Subcutaneous abdominal adipose tissue (tissue), 5 donors: ENCODE results near the gene ERC2.

ENCODE experiments used
- H3K27ac ChIP-seq: one replicate; pipeline ENCODE4 v1.7.0; 2013; ENCODE audit warnings: low read depth, mild to moderate bottlenecking, inconsistent platforms, low read length, moderate library complexity
- H3K27me3 ChIP-seq, 5 donors: one replicate each; pipeline ENCODE4 v1.7.0; 2013; ENCODE audit warnings: low read length in 5 of 5, inconsistent platforms in 1 of 5; ENCODE audit not compliant: control insufficient read depth in 5 of 5, insufficient read depth in 4 of 5
- H3K36me3 ChIP-seq, 5 donors: one replicate each; pipeline ENCODE4 v1.7.0; 2013; ENCODE audit warnings: low read length in 5 of 5; ENCODE audit not compliant: control insufficient read depth in 5 of 5, insufficient read depth in 5 of 5
- H3K4me1 ChIP-seq, 5 donors: one replicate each; pipeline ENCODE4 v1.7.0; 2013; ENCODE audit warnings: low read length in 5 of 5, mild to moderate bottlenecking in 3 of 5, moderate library complexity in 1 of 5; ENCODE audit not compliant: control insufficient read depth in 5 of 5, insufficient read depth in 5 of 5
- H3K4me3 ChIP-seq, 5 donors: one replicate each; pipeline ENCODE4 v1.7.0; 2013; ENCODE audit warnings: low read length in 5 of 5, low read depth in 1 of 5
- H3K9ac ChIP-seq, 5 donors: one replicate each; pipeline ENCODE4 v1.7.0; 2013; ENCODE audit warnings: low read length in 5 of 5, mild to moderate bottlenecking in 4 of 5, moderate library complexity in 3 of 5
- H3K9me3 ChIP-seq, 5 donors: one replicate each; pipeline ENCODE4 v1.7.0; 2013; ENCODE audit warnings: low read length in 5 of 5; ENCODE audit not compliant: control insufficient read depth in 5 of 5
- donor health status: healthy.
- donor health status: healthy.
- donor health status: healthy.
- donor health status: healthy.
- donor health status: healthy.

ERC2 gene

DNA sequence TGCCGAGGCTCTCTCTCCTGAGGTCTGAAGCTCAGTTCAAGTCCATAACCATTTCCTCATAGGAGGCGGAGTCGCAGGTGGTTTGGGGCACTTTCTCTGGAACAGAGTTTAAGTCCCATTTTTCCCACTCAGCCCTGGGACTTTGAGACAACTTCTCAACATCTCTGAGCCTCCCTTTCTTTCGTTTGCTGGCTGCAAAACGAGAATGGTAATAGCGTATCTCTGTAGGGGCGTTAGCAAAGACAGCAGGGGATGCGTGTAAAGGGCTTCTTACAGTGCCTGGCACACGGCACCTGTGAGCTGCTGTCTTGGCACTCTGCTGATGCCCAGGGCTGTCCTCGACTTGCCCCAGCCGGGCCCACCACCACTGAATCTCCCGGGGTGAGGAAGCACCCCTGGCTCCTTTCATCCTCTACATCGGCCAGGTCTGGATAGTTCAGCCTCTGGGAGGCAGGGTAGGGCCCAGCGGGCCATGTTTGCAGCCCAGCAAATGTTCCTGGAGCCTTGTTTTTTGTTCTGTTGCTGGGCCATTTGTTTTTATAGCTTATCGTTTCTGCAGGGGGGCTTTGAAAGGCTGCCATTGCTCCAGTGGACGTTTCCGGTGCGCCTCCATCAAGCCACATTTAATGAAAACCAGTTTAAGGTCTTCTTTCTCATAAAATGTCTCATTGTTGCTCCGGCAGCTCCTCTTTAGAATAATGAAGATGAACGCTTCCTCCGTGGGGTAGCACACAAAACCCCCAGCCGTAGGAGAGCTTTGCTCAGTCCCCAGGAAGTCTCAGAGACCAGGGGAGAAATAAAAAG is 921.2 kb downstream of the ERC2 start:
- Histone ChIP-seq H3K4me3 (no peak overlapping the region), H3K9ac (no peak overlapping the region), H3K4me1 (peaks cover 0 to 2% (median 0%) of the 10 kb centered on the region in 5 donors), H3K27me3 (peaks cover 0 to 6% (median 0%) of the 10 kb centered on the region in 5 donors), H3K9me3 (no peaks in the 10 kb centered on the region), H3K36me3 (no peaks in the 10 kb centered on the region), H3K27ac (no peak overlapping the region)

DNA sequence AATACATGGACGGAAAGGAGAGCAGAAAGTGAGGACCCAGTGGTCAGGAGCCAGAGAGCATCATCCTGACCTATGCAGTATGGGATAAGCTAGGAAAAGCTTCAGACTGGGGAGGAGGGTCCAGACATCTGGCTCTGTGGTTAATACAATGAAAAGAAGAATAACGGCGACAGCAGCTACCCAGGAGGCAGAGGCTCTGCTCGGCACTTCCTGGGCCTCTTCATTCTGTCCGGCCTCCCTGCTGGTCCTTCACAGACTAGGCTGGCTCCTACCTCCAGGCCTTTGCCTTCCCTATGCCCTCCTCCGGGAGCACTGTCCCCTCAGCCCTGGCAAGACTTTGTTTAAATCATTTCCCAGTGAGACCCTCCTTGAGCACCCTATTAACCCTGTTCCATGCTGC is 922.3 kb downstream of the ERC2 start:
- H3K27ac ChIP-seq, result no peak overlapping the region
- peaks cover 0 to 6% (median 0%) of the 10 kb centered on the region in 5 donors for H3K27me3 ChIP-seq
- no peak overlapping the region for H3K9ac ChIP-seq
- H3K4me3 ChIP-seq, result no peak overlapping the region
- H3K4me1 ChIP-seq, result peaks cover 0 to 2% (median 0%) of the 10 kb centered on the region in 5 donors
- no peaks in the 10 kb centered on the region for H3K36me3 ChIP-seq
- no peaks in the 10 kb centered on the region for H3K9me3 ChIP-seq

DNA sequence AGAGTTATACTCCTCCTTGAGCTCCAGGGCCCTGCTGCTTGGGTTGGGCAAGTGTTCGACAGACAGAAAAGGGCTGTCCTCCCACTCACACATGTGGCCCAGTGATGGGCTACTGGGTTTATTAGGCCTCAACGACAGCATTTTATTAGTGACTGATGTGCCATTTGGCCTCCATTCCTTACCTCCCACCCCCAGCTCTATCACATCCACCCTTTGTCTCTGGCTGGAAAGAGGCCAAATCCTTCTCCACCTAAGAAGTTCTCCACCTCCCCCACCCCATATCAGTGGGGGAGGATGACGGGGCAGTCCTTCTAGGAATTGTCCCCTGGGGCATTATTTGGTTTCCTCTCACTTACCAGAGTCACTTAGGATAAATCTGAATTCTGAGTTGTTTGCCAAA is 924.0 kb downstream of the ERC2 start:
- Histone ChIP-seq H3K27ac (no peak overlapping the region), H3K4me3 (no peak overlapping the region), H3K27me3 (peaks cover 0 to 6% (median 0%) of the 10 kb centered on the region in 5 donors), H3K4me1 (peaks cover 0 to 2% (median 0%) of the 10 kb centered on the region in 5 donors), H3K36me3 (no peaks in the 10 kb centered on the region), H3K9me3 (no peaks in the 10 kb centered on the region), H3K9ac (no peak overlapping the region)

DNA sequence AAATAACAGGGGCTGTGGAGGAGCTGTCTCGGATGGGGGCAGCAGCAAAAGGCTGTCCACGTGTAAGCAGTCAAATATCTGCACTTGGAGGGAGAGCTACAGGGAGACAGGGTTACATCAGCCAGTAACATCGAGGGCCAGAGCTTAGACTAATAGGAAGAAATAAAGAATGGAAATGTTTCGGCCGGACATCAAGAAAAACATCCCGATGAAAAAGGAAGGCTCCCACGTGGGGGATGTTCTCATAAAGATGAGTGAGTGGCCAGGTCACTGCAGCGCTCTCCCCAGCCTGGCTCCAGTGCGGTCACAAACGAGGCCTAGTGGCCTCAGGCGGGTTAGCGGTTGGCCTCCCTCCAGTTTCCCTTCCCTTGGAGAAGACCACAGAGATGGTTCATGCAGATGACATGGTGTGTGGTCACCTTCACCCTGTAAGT is 925.1 kb downstream of the ERC2 start:
- no peaks in the 10 kb centered on the region for H3K36me3 ChIP-seq
- H3K9ac ChIP-seq, result no peak overlapping the region
- no peak overlapping the region for H3K4me3 ChIP-seq
- H3K27me3 ChIP-seq, result peaks cover 0 to 6% (median 0%) of the 10 kb centered on the region in 5 donors
- H3K27ac ChIP-seq, result no peak overlapping the region
- H3K4me1 ChIP-seq, result peaks cover 0 to 2% (median 0%) of the 10 kb centered on the region in 5 donors
- no peaks in the 10 kb centered on the region for H3K9me3 ChIP-seq

DNA sequence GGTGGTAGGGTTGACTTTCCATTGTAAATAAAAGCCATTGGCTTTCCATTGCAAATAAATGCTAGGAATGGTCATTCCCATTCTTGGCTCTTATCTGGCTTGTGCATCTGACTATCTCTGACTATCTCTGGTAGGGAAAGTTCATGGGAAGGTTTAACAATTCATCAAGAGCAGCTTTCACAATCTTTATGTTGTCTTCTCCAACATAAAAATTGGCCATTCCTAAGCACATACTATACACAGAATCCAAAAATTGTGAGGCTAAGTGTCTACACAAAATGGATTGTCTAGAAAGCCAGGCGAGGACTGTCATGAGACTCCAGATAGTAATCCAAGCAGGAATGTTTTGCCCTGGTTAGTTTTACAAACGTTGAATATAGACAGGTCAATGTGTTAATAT is 926.8 kb downstream of the ERC2 start:
- Histone ChIP-seq H3K9ac (no peak overlapping the region), H3K27me3 (peaks cover 0 to 6% (median 0%) of the 10 kb centered on the region in 5 donors), H3K4me1 (peaks cover 0 to 7% (median 0%) of the 10 kb centered on the region in 5 donors), H3K27ac (no peak overlapping the region), H3K9me3 (no peaks in the 10 kb centered on the region), H3K36me3 (no peaks in the 10 kb centered on the region), H3K4me3 (no peak overlapping the region)

DNA sequence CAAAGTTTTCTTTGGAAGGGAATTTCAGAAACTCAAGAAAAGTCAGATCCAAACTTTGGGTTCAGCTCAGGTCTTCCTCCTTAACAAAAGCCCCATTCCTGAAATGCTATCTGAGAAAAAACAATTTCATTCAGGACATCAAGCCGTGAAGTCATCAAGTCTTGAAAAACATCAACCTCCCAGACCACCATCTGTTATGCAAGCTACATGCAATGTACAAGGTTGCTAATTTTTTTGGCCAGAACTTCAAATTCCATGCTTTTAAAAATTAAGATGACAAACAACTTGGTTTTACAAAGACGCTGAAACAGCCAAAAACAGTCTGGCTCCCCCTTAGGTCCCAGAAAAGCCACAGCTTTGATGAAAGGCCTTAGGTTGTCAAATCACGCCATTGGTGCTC is 927.3 kb downstream of the ERC2 start:
- no peak overlapping the region for H3K27ac ChIP-seq

DNA sequence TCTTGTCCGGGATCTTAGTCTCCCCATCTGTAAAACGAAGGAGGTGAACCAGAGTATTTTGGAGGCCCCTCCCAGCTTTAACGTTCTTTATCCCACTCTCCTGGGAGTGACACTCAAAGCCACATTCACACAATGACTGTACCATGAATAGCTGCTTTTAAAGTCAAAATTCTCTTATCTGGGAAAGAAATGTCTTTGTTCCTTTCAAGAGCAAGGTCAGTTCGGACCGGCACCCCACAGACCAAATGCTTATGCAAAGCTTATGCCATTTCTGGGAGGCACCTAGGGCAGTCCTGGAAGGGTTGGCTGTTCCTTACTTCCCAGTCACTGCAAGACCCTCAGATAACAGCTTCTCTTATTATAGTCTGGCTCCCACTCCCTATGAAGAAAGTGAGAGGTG is 927.7 kb downstream of the ERC2 start:
- Histone ChIP-seq H3K4me1 (peaks cover 0 to 7% (median 0%) of the 10 kb centered on the region in 5 donors), H3K4me3 (no peak overlapping the region), H3K27ac (no peak overlapping the region), H3K9ac (no peak overlapping the region), H3K27me3 (peaks cover 0 to 3% (median 0%) of the 10 kb centered on the region in 5 donors), H3K36me3 (no peaks in the 10 kb centered on the region), H3K9me3 (no peaks in the 10 kb centered on the region)

More for the DNA sequence above, 927.3 kb downstream of the ERC2 start:
- no peak overlapping the region for H3K4me3 ChIP-seq
- no peaks in the 10 kb centered on the region for H3K36me3 ChIP-seq
- H3K27me3 ChIP-seq, result peaks cover 0 to 6% (median 0%) of the 10 kb centered on the region in 5 donors
- peaks cover 0 to 7% (median 0%) of the 10 kb centered on the region in 5 donors for H3K4me1 ChIP-seq
- H3K9ac ChIP-seq, result no peak overlapping the region
- no peaks in the 10 kb centered on the region for H3K9me3 ChIP-seq

DNA sequence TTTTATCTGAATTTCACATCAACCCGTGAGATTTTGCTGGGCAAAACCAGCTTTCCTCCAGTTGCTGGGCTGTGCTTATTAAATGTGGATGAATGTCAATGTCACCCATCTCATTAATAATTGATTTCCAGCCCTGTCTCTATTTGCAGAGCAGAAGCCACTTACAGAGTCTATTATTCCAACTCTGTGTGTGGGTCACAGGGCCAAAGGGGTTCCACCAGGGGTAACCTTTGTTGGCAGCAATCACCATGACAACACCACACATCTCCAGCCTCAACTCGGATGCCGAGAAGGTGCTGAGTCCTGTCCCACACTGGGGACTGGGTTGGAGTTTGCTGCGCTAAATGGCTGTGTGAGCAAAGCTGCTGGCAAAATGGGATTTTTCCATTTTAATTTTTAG is 930.1 kb downstream of the ERC2 start:
- H3K9ac ChIP-seq, result no peak overlapping the region
- no peaks in the 10 kb centered on the region for H3K9me3 ChIP-seq
- no peak overlapping the region for H3K27ac ChIP-seq
- H3K4me1 ChIP-seq, result peaks cover 0 to 5% (median 0%) of the 10 kb centered on the region in 5 donors
- no peaks in the 10 kb centered on the region for H3K36me3 ChIP-seq
- no peak overlapping the region for H3K4me3 ChIP-seq
- H3K27me3 ChIP-seq, result no peaks in the 10 kb centered on the region

DNA sequence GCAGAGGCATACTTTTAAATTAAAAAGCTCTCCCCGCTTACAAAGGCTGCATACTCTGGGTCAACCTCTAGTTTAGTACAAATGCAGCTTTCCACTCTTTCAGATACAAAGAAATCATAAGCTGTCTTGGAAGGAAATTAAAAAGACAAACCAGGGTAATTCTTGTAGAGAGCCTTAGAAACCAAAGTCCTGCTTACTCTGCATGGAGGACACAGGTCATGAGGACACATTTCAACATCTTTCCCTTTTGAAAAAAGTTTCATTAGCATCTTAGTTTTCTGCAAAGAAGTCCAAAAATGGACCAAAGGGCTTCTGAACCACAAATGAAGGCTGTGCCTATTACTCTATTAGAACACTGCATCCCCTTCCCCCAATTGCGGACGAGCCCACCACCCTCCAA is 930.7 kb downstream of the ERC2 start:
- Histone ChIP-seq H3K27ac (no peak overlapping the region), H3K9me3 (no peaks in the 10 kb centered on the region), H3K27me3 (no peaks in the 10 kb centered on the region), H3K4me3 (no peak overlapping the region), H3K4me1 (peaks cover 0 to 5% (median 0%) of the 10 kb centered on the region in 5 donors), H3K9ac (no peak overlapping the region), H3K36me3 (no peaks in the 10 kb centered on the region)

DNA sequence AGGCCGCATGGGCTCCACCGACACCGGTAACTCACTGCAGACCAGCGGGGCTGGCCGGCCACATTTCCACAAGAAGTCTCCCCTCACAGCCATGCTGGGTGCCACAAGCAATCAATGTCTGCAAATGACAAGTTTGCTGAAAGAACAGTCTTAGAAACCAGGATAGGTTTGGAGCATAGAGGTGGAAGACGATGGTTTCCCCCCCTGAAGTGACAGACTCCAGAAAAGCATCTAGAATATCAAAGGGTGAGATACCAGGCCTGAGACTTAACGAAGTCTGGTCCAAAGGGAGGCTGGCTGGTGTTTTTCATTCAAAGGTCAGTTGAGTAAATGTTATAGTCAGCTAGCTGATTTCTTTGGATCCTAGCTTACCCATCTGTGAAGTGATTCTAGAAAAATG is 931.1 kb downstream of the ERC2 start:
- H3K4me3 ChIP-seq, result no peak overlapping the region
- no peaks in the 10 kb centered on the region for H3K9me3 ChIP-seq
- peaks cover 0 to 5% (median 0%) of the 10 kb centered on the region in 5 donors for H3K4me1 ChIP-seq
- H3K9ac ChIP-seq, result no peak overlapping the region
- no peaks in the 10 kb centered on the region for H3K27me3 ChIP-seq
- no peaks in the 10 kb centered on the region for H3K36me3 ChIP-seq
- no peak overlapping the region for H3K27ac ChIP-seq
